Measurements from ENCODE around the gene KRT17.

The KRT17 gene

DNA sequence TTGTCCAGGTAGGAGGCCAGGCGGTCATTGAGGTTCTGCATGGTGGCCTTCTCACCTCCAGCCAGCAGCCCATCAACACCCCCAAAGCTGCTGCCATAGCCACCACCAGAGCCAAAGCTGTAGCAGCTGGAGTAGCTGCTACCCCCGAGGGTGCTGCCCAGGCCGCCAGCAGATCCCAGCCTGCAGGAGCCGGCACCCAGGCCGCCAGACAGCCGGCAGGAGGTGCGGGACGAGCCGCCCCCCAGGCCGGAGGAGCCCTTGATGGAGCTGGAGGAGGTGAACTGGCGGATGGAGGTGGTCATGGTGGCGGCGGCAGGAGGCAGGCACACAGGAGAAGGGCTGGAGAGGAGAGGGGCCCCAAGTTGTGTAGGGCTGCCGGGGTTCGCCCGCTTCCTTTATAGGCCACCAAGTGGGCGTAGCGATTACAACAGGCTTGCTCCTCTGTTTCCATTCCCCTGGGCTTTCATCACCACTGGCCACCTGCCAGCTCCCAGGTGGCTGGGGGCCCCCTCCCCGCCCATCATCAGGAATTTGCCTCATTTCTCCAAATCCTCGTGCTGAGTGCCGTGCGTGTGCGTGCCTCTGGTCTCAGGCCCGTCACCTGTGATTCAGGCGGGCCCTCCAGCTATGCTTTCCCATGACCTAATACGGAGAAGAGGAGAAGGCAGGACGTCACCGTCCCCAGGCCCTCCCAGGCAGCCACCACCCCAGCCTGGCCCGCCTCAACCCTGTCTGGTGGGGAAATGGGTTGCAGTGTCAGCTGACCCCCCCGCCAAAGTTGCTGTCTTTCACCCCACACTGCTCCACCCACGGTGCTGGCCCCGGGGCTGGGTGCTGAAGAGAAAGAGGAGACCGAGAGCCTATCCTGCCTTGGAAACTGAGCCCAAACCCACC, at the start of gene KRT17:
Gene KRT17 (minus strand): TSS at position 368 of the 894 bp plus-strand sequence. CDS start 66 bp downstream, at position 302.
- peak; percentile 58 for DNase-seq

DNA sequence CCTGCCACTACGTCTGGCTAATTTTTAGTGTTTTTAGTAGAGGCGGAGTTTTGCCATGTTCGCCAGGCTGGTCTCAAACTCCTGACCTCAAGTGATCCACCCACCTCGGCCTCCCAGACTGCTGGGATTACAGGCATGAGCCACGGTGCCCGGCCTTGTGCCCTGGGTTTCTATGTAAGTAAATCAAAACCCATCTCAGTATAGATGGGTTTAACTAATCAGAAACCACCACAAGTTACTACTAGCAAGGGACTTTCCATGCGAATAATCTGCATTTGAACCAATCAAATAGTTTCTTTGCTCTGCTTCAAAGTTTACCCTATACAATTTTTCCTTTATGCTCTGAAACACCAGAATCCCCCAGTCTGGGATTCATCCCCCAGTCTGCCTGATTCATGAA, 47.8 kb upstream of the KRT17 start:
- no peak for DNase-seq

DNA sequence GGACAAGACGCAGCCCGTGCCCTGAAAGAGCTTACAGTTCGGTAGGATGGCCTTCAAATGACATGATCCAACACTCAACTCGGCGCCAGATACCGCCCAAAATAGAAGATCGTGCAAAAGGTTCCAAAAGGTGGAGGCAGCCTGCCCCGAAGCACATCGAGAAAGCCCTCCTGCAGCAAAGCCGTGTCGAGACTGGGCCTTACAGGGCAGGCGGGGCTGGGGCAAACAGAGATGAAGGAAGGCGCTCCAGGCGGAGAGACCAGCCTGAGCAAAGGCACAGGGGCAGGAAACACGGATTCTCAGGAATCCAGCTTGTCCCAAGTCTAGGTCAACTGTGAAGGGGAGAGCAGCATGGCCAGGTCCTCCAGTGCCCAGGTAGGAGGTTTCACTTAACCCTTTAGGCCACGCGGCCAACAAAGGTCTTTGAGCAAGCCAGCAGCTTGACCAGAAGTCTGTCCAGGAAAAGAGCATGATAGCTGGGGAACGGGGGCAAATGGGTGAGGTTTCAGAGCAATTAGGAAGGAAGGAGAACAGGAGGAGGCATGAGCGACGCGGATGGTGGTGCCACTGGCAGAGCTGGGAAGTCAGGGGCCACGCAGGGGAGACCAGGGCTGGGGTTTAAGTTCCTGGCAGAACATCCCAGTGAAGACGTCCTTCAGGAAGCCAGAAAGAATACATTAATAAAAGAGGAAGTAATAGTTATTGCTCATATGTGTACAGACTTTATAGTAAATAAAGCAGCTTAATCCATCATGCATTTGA, 43.1 kb upstream of the KRT17 start:
- no peak for DNase-seq

DNA sequence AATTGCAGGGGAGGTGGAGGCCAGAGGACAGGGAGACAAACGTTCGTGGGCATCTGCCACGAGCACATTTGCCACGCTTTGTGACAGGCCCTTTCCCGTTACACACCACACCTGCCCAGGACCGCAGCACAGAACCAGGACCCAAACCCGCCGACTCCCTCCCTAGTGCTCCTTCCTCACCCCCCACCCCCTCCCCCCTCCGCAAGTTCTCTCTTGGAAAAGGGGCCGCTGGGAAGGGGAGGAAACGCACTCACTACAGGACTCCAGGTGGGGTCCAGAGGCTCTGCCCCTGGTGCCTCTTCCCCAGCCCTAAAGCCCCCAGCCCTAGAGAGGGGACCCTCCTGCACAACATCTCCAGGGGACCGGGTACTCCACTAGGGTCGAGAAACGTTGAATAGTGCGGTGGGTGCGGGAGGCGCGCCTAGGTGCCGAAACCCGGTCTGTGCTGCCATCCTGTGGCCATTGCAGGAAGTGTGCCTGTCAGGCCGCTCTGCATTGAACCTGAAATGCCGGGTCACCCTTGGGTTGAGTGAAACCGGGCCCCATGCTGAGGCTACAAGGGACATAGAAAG, 42.4 kb upstream of the KRT17 start:
- peak; percentile 95 for DNase-seq

- peak; percentile 92 for DNase-seq
These were observed 41.9 kb upstream of the KRT17 start for GRCh38 chr17:41666237-41666641.

DNA sequence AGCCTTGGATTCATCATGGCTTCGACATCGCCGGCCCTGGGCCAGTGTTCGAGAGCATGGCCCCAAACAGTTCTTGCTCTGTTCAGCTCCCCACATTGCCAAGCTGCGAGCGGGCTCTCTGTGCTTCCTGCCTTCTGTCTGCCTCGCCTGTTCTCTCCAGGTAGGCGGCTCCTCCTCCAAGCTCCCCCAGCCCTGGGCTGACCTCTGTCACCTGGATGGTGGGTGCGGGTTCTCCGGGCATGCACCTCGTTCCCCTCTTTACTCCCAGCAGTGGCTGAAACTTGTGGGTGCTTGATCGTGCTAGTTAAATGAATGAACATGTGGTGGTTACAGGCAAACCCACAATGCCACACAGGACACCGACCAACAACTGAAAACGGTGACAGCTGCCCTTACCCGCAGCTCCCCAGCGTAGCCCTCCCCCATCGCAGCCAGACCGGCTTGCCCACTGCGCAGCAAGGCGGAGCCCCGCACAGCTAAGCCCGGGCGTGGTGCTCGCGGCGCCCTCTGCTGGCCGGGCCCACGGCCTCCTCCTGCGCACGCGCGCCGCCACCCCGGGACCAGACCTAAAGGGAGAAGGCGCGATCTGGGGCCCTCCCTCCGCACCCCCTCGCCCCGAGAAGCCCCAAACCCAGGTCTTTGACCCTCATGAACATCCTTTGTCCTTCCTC, 41.3 kb upstream of the KRT17 start:
- DNase-seq = peak; percentile 97

GRCh38 chr17:41664587-41665565, 40.5 kb upstream of the KRT17 start:
- no peak for DNase-seq

- DNase-seq = no peak
These were observed 39.7 kb upstream of the KRT17 start for GRCh38 chr17:41664172-41664457.

GRCh38 chr17:41663451-41664171, 39.2 kb upstream of the KRT17 start:
- no peak for DNase-seq

DNA sequence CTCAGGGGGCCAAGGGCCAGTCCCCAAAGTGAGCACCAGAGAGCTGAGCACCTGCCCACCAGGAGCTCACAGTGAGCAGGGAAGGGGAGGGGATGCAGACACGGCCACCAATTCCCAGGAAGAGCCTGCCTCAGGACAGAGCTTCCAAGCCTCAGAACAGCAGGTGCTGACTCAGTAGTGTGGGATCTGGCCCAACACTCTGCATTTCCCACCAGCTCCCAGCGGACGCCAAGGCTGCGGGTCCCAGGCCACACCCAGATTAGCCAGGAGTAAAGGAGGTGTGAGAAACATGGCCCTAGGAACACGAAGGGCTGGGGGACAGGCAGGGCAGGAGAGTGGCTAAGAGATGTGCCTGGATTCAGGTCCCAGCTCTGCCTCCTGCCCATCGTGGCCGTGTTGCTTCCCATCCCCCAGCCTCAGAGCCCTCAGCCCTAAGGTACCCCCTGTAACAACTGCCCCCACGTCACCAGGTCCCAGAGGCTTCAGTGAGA, 35.9 kb upstream of the KRT17 start:
- no peak for DNase-seq

DNA sequence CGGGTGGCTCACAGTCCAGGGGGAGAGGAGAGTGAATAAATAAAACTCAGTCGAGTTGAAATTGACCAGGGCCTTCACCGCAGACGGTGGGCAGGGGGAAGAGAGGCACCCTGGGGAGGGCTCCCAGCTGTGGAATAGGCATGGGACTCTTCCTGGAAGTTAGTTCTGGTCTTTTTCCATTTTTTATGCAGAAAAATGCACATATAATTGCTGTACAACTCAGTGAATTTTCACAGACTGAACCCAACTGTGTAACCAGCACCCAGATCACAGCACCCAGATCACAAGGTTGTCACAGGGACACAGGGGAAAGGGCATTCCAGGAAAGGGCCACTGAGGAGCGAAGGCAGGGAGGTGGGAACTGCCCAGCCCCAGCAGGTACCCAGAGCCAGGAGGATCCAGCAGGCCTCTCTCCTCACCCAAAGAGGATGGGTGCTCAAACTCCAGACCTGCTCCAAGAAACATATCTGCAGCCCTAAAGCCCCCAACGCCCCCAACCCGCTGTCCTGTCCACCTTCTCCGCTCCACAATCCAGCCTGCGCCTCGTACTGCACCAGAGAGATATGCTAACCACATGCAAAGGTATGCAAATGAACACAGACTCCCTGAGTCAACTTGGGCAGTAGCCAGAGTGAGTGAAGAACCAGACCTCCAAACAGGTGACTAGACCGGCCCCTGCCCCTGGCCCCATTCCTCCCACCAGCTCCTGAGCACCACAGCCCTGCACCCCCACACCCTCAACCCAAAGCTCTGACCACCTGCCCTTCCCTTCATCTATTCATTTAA, 35.2 kb upstream of the KRT17 start:
- no peak for DNase-seq

DNA sequence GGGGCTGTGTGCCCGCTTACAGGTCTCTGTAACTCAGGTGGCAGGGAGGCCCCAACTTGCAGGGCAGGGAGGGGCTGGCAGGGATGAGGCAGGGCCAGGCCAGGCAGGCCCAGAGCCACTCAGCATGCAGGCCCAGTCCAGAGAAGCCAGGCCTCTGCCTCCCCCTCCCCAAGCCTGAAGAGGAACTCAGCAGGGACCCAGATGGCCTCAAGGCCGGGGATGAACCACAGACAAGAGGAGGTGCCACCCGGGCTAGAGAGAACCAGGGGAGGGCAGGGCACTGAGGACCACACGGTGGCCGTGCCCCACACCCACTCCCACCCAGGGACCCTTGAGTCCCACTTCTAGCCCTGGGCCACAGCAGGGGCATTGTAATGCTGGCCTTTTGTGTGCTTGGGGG, 34.5 kb upstream of the KRT17 start:
- no peak for DNase-seq

GRCh38 chr17:41657936-41658335, 33.6 kb upstream of the KRT17 start:
- no peak for DNase-seq

DNA sequence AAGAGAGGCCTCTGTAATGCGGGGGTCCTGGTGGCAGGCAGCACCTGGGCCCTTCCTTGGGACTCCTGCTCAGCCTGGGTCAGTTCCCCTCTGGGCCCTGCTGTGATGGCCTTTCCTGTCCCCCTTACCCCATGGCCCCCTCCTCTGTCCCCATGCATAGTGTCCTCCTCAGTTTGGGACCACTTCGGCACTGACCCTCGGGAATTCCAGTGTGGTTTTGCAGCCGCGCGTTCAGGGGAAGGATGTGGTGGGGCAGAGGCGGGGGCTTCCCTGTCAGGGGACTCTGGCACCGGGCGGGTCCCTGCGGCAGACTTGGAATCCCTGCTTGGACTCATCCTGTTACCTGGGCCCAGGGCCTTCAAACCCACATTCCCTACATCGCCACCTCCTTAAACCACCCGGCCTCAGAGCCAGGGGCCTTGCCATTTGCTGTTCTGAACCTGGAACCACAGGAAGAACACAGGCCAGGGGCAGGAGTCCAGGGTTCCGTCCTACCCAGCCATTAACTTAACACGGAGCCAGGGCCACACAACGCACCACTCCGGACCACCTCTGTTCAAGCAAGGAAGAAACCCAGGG, 32.9 kb upstream of the KRT17 start:
- no peak for DNase-seq

GRCh38 chr17:41656249-41657023, 32.1 kb upstream of the KRT17 start:
- DNase-seq = no peak

DNA sequence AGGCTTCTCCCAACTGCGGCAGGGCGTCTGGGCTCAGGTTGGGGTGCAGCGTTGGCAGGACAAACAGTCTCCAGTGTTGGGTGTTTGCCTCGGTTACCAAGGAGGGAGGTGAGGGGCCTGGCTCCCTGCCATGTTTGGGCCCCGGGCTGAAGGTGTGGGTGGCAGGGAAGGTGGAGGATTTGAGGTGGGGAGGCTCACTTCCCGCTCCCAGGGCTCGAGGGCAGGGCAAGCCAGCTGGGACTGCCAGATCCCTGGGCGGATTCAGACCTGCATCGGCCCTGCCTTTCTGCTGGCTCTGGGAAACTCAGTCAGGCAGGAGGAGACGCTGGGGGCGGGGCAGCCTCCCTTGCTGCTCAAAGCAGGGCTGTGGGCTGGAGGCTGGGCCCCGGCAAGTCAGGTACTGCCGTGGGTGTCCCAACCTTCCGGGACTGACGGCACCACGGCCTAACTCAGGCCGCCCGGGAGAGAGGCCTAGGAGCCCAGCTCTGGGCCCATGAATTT, 31.3 kb upstream of the KRT17 start:
- no peak for DNase-seq

GRCh38 chr17:41654678-41655607, 30.6 kb upstream of the KRT17 start:
- DNase-seq = no peak

All from activated effector memory CD4-positive, alpha-beta T cell treated with anti-CD3 and anti-CD28 coated beads, Interleukin-2, amount 50 U/mL, for 16 hours (primary cell).